Body of pancreas (tissue), 4 donors: ENCODE results near the gene FOXK1.

Experiments
- POLR2A ChIP-seq, 3 donors: fragments of 450-650 bp; IDR thresholded peaks; one replicate each; pipeline ENCODE4 v1.6.1; 2016; ENCODE audit warnings: antibody characterized with exemption in 3 of 3, mild to moderate bottlenecking in 2 of 3
- TF ChIP-seq, protein P1 (sequence below), 7 experiments: fragments of 450-650 bp in 4 of 7; fragments of 200-600 bp in 3 of 7; sonication (generic) in 3 of 7; IDR thresholded peaks; one replicate each; pipeline ENCODE4 v1.5.1; 2016 to 2019; ENCODE audit warnings: antibody characterized with exemption in 7 of 7

DNA sequence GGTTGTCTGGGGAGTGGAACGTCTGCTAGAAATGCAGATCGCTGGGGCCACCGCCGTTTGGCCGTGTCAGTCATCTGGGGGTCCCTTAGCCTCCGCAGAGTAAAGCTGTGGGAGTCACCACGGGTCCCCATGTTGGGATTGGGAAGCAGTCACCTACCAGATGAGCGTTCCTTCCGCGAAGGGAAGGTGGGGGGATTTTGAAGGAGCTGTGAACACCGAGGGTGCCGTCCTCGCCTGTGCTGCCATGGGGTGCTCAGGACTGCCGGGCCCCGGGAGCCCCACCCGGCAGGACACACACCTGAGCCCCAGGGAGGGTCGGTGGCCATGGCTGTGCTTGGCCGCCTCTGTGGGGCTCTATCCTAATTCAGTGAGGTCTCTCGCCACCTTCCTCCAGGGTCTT is 47.2 kb downstream of the FOXK1 start:
- TF ChIP-seq, protein P1, sequence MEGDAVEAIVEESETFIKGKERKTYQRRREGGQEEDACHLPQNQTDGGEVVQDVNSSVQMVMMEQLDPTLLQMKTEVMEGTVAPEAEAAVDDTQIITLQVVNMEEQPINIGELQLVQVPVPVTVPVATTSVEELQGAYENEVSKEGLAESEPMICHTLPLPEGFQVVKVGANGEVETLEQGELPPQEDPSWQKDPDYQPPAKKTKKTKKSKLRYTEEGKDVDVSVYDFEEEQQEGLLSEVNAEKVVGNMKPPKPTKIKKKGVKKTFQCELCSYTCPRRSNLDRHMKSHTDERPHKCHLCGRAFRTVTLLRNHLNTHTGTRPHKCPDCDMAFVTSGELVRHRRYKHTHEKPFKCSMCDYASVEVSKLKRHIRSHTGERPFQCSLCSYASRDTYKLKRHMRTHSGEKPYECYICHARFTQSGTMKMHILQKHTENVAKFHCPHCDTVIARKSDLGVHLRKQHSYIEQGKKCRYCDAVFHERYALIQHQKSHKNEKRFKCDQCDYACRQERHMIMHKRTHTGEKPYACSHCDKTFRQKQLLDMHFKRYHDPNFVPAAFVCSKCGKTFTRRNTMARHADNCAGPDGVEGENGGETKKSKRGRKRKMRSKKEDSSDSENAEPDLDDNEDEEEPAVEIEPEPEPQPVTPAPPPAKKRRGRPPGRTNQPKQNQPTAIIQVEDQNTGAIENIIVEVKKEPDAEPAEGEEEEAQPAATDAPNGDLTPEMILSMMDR (IDR thresholded peaks at IDR 0.05), result no peak
- TF ChIP-seq POLR2A (IDR thresholded peaks at IDR 0.05), result no peak
